Esophagus squamous epithelium (tissue), 4 donors: Measurements from ENCODE around the gene STAT3.

ENCODE experiments used
- CTCF ChIP-seq, 6 experiments: fragments of 450-650 bp in 4 of 6; fragments of 200-600 bp in 2 of 6; sonication (generic) in 2 of 6; IDR thresholded peaks; one replicate each; pipeline ENCODE4 v1.5.1; 2016 to 2019; ENCODE audit warnings: antibody characterized with exemption in 6 of 6, mild to moderate bottlenecking in 4 of 6, moderate library complexity in 4 of 6
- POLR2A ChIP-seq, 4 donors: fragments of 450-650 bp; IDR thresholded peaks; one replicate each; pipeline ENCODE4 v1.6.1; 2017; ENCODE audit warnings: antibody characterized with exemption in 4 of 4, mild to moderate bottlenecking in 4 of 4, moderate library complexity in 3 of 4

DNA sequence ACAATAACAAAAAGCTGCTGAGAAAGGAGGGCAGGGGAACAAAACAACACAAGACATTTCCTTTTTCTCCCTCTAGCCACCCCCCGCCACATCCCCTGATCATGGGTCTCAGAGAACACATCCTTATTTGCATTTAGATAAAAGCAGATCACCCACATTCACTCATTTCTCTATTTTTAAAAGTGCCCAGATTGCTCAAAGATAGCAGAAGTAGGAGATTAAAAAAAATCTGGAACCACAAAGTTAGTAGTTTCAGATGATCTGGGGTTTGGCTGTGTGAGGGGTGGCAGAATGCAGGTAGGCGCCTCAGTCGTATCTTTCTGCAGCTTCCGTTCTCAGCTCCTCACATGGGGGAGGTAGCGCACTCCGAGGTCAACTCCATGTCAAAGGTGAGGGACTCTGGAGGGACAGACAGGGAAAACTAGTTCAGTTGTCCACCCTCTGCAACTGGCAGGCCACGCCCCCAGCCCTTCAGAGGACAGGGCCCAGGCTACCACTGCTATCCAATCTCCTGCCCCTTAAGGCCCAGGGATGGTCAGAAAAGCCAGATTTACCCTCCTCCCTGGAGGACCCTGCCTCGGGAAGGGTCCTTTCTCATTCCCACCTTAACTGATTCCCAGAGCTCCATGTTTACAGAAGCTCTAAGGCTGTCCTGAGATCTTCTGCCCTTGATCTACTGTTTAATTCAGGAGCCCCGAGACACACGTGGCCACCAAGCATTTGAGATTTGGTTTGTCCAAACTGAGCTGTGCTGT, 72.7 kb downstream of the STAT3 start:
- no peak for TF ChIP-seq CTCF (IDR thresholded peaks at IDR 0.05)
- TF ChIP-seq POLR2A (IDR thresholded peaks at IDR 0.05) = no peak
